Suprapubic skin (tissue), 4 donors: Measurements from ENCODE around the gene SBSN.

Source experiments
- CTCF ChIP-seq, 2 donors: fragments of 200-600 bp in 1 of 2; fragments of 450-650 bp in 1 of 2; sonication (generic) in 1 of 2; IDR thresholded peaks; one replicate each; pipeline ENCODE4 v1.5.1; 2016 to 2019; ENCODE audit warnings: antibody characterized with exemption in 2 of 2, mild to moderate bottlenecking in 1 of 2, moderate library complexity in 1 of 2
- EP300 ChIP-seq: sonication (generic); formaldehyde crosslinking; IDR thresholded peaks from one replicate; pipeline ENCODE4 v1.6.1; 2017; ENCODE audit warnings: antibody characterized with exemption
- POLR2A ChIP-seq, 2 donors: fragments of 450-650 bp; IDR thresholded peaks; one replicate each; pipeline ENCODE4 v1.6.1; 2017; ENCODE audit warnings: antibody characterized with exemption in 2 of 2, mild to moderate bottlenecking in 2 of 2, moderate library complexity in 2 of 2
- POLR2AphosphoS5 ChIP-seq, 3 donors: sonication (generic); formaldehyde crosslinking; IDR thresholded peaks; one replicate each; pipeline ENCODE4 v1.6.1; 2017; ENCODE audit warnings: antibody characterized with exemption in 3 of 3

DNA sequence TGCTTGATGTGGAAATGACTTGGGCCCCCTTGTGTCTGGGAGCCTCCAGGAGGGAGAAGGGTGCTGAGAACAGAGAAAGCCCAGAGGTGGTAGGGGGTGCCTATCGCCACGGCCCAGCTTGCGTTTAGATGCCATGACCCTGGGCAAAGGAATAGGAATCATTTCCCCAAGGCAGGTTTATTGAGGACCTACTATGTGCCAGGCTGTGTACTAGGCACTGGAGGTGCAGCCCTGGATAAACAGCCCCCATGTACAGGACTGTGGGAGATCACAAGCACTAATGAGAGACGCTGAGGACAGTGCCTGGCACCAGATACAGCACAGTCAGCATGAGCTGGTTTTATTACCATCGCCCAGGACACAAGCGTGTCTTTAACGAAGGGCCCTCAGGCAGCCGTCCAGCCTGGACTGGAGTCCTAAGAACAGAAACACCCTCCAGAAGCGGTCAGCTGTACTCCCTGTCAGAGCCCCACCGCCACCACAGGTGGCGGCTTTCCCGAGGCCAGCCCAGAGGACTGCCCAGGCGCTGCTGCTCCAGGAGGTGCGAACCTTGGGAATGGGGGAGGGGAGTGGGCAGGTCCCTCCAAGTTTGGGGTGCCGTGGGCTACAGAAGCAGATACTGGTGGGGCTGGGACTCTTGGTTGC is 21.9 kb upstream of the SBSN start:
- no peak for TF ChIP-seq CTCF (IDR thresholded peaks at IDR 0.05)
- TF ChIP-seq POLR2A (IDR thresholded peaks at IDR 0.05): no peak
- no peak for TF ChIP-seq POLR2AphosphoS5 (IDR thresholded peaks at IDR 0.05)
- TF ChIP-seq EP300: no peak
